AG20443 (cell line): ENCODE measurements around the gene COX7A2.

Source experiments
- DNase-seq: peaks from one replicate; pipeline ENCODE4 v3.0.0; 2012; ENCODE audit warnings: low spot score, mixed read lengths

COX7A2 gene

GRCh38 chr6:75199889-75200288 is 43.7 kb downstream of the COX7A2 start:
- no peak for DNase-seq

GRCh38 chr6:75196081-75196687 is 47.4 kb downstream of the COX7A2 start:
- no peak for DNase-seq

GRCh38 chr6:75188221-75188925 is 55.2 kb downstream of the COX7A2 start:
- DNase-seq, result no peak
